ENCODE measurements around the gene WDR46.

WDR46 gene

DNA sequence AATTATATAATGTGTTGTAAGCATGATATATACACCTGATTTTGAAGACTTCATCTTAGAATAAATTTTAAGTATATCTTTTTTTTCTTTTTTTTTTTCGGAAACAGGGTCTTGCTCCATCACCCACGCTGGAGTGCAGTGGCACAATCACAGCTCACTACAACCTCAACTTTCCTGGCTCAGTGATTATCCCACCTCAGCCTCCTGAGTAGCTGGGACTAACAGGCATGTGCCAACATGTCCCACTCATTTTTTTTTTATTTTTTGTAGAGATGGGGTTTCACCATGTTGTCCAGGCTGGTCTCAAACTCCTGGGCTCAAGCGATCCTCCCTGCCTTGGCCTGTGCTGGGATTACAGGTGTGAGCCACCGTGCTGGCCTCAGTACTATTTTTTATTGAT, 34.4 kb downstream of the WDR46 start:
- TF ChIP-seq SIN3A (IDR thresholded peaks at IDR 0.05; ENCODE audit: borderline replicate concordance, insufficient read depth, low read length), result no peak
- TF ChIP-seq POLR2AphosphoS5 (IDR thresholded peaks at IDR 0.05; ENCODE audit: low read depth, low read length), result no peak
- TF ChIP-seq TAF1 (IDR thresholded peaks at IDR 0.05; ENCODE audit: borderline replicate concordance, insufficient read depth, low read length), result no peak
- TF ChIP-seq FOXP2 (optimal IDR thresholded peaks at IDR 0.05; ENCODE audit: borderline replicate concordance, extremely low read depth, extremely low read length, insufficient read depth), result no peak
- TF ChIP-seq, protein P1, sequence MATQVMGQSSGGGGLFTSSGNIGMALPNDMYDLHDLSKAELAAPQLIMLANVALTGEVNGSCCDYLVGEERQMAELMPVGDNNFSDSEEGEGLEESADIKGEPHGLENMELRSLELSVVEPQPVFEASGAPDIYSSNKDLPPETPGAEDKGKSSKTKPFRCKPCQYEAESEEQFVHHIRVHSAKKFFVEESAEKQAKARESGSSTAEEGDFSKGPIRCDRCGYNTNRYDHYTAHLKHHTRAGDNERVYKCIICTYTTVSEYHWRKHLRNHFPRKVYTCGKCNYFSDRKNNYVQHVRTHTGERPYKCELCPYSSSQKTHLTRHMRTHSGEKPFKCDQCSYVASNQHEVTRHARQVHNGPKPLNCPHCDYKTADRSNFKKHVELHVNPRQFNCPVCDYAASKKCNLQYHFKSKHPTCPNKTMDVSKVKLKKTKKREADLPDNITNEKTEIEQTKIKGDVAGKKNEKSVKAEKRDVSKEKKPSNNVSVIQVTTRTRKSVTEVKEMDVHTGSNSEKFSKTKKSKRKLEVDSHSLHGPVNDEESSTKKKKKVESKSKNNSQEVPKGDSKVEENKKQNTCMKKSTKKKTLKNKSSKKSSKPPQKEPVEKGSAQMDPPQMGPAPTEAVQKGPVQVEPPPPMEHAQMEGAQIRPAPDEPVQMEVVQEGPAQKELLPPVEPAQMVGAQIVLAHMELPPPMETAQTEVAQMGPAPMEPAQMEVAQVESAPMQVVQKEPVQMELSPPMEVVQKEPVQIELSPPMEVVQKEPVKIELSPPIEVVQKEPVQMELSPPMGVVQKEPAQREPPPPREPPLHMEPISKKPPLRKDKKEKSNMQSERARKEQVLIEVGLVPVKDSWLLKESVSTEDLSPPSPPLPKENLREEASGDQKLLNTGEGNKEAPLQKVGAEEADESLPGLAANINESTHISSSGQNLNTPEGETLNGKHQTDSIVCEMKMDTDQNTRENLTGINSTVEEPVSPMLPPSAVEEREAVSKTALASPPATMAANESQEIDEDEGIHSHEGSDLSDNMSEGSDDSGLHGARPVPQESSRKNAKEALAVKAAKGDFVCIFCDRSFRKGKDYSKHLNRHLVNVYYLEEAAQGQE (IDR thresholded peaks at IDR 0.05; ENCODE audit: insufficient read depth in 1 of 2, low read depth in 2 of 2, low read length in 2 of 2), result no peak

DNA sequence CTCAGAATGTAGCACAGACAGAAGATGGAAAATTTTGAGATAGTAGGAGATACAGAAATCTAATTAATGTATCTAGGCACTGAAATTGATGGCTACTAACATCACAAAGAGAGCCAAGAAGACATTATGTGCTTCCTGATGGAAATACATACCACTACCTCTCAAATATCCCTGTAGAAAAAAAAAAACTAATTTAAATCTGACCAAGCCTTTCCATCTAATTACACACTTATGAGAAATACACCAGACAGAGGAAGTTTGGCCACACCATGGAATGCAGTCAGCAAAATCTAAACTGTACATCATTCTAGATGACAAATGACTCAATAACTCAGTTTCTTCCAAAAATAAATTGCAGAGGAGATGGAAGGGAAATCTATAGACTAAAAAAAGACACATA, 36.3 kb downstream of the WDR46 start:
- TF ChIP-seq SIN3A (IDR thresholded peaks at IDR 0.05; ENCODE audit: borderline replicate concordance, insufficient read depth, low read length), result no peak
- no peak for TF ChIP-seq TAF1 (IDR thresholded peaks at IDR 0.05; ENCODE audit: borderline replicate concordance, insufficient read depth, low read length)
- TF ChIP-seq, protein P1 (IDR thresholded peaks at IDR 0.05; ENCODE audit: insufficient read depth in 1 of 2, low read depth in 2 of 2, low read length in 2 of 2), result no peak
- TF ChIP-seq POLR2AphosphoS5 (IDR thresholded peaks at IDR 0.05; ENCODE audit: low read depth, low read length), result no peak
- no peak for TF ChIP-seq FOXP2 (optimal IDR thresholded peaks at IDR 0.05; ENCODE audit: borderline replicate concordance, extremely low read depth, extremely low read length, insufficient read depth)

DNA sequence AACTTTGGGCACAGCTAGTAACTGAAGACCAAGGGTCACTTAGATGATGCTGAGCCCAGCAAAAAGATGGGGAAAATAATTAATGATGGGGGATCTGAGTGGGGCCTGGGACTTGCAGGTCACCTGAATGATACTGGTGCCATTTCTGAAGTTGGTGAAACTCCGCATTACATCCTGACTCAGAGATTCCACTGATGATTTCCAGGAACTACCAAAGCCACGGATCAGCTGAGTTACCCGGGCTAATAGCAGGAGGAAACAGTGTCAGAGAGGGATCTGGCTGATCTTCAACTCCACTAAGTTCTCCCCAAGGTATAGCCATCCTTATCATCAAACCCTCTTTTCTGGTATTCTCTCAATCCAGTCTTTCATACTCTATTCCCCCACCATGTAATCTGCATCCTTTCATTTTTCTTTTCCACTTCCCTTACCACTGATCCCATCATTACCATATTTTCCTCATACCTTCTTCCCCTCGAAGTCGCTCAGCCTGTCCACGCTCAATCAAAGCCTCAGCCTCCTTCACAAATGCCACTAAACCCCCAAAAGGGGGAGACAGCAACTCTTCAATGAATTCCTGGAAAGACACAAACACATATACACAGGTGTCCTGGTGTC, 37.5 kb downstream of the WDR46 start:
- no peak for TF ChIP-seq POLR2AphosphoS5 (IDR thresholded peaks at IDR 0.05; ENCODE audit: low read depth, low read length)
- TF ChIP-seq, protein P1 (IDR thresholded peaks at IDR 0.05; ENCODE audit: insufficient read depth in 1 of 2, low read depth in 2 of 2, low read length in 2 of 2), result no peak
- TF ChIP-seq FOXP2 (optimal IDR thresholded peaks at IDR 0.05; ENCODE audit: borderline replicate concordance, extremely low read depth, extremely low read length, insufficient read depth), result no peak
- TF ChIP-seq TAF1 (IDR thresholded peaks at IDR 0.05; ENCODE audit: borderline replicate concordance, insufficient read depth, low read length), result no peak
- TF ChIP-seq SIN3A (IDR thresholded peaks at IDR 0.05; ENCODE audit: borderline replicate concordance, insufficient read depth, low read length), result no peak

DNA sequence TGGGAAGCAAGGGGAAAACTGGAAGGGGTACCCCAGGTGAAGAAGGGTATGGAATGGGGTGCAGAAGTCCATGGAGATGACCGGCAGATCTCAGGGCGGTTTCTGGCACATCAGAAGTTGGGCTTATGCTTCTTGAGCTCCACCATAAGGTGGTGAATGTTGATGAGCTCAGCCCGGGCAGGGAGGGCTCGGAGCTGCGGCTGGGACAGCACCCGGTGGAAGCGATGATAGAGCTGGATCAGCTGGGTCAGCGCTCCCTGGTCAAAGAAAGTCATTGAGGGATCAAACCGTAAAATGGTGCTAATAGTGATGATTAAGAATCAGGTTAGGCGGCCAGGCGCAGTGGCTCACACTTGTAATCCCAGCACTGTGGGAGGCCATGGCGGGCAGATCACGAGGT, 38.3 kb downstream of the WDR46 start:
- TF ChIP-seq FOXP2 (optimal IDR thresholded peaks at IDR 0.05; ENCODE audit: borderline replicate concordance, extremely low read depth, extremely low read length, insufficient read depth) (no peak), TAF1 (IDR thresholded peaks at IDR 0.05; ENCODE audit: borderline replicate concordance, insufficient read depth, low read length) (no peak), POLR2AphosphoS5 (IDR thresholded peaks at IDR 0.05; ENCODE audit: low read depth, low read length) (no peak), SIN3A (IDR thresholded peaks at IDR 0.05; ENCODE audit: borderline replicate concordance, insufficient read depth, low read length) (no peak)
- TF ChIP-seq, protein P1 (IDR thresholded peaks at IDR 0.05; ENCODE audit: insufficient read depth in 1 of 2, low read depth in 2 of 2, low read length in 2 of 2), result no peak
